Astrocyte (in vitro differentiated cells and primary cell): ENCODE measurements around the gene MOB3C.

Experiments used
- CTCF ChIP-seq: IDR thresholded peaks from 2 replicates; pipeline ENCODE4 v1.5.1; 2011; ENCODE audit warnings: low read depth, mild to moderate bottlenecking, inconsistent platforms, low read length, moderate library complexity; ENCODE audit not compliant: insufficient read depth
- EZH2 ChIP-seq: IDR thresholded peaks from 2 replicates; pipeline ENCODE4 v1.6.1; 2012; ENCODE audit warnings: mild to moderate bottlenecking, low read length, inconsistent platforms; ENCODE audit not compliant: insufficient read depth

GRCh38 chr1:46653405-46653958 lies 36.9 kb upstream of the MOB3C start:
- no peak for TF ChIP-seq EZH2
- TF ChIP-seq CTCF, result no peak
